DMS 273 (cell line): ENCODE data around the gene THRAP3.
A peak's percentile ranks its signal among the peaks of the same experiment; 100 is the strongest.
"Not testable (repeated sequence)": the region's sequence is repeated elsewhere in the genome, so short reads cannot be mapped to it uniquely, and the experiment has no call there.

Source experiments
- DNase-seq: peaks from one replicate; lab custom pipeline; 2025; ENCODE audit not compliant: unreplicated experiment; lab: John Stamatoyannopoulos, UW

THRAP3 gene

DNA sequence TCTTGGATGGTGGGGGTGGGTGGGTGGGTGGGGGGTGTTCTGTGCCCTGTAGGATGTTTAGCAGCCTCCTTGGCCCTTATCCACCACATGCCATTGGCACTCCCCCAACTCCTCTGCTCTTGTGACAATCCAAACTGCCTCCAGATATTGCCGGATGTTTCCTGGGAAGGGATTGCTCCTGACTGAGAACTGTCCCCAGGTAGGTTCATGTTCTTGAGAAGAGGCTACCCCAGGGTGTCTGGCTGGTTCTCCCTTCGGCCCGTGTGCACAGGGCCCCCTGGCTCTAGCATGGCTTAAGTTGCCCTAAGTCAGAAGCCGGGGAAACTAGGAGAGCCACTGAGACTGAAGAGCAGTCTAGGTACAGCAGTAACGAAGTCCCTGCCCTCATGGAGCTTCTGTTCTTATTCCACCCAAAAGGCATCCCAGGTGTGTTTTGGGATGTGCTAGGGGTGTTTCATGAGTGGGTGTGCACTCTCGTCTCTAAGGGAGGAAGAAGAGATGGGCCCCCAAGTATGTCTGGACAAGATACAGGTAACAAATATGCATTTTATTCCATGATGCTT is 19.8 kb upstream of the THRAP3 start:
- peak; percentile 79 for DNase-seq

DNA sequence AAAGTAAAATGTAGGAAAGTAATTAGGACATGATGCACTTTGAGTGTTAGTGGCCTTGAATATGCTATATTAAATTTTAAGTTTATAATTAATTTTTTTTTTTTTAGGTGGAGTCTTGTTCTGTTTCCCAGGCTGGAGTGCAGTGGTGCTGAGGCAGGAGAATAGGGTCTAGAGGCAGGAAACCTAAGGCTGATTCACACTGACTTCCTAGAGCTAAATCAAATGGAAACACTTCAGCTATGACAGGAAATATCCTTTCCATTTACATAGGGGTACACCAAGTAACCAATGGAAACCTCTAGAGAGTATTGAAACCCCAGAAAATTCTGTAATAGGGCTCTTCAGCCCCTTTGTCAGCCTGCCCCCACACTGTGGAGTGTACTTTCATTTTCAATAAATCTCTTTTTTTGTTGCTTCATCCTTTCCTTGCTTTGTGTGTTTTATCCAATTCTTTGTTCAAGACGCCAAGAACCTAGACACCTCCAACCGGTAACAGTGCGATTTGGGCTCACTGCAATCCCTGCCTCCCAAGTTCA is 17.9 kb upstream of the THRAP3 start:
- no peak for DNase-seq

DNA sequence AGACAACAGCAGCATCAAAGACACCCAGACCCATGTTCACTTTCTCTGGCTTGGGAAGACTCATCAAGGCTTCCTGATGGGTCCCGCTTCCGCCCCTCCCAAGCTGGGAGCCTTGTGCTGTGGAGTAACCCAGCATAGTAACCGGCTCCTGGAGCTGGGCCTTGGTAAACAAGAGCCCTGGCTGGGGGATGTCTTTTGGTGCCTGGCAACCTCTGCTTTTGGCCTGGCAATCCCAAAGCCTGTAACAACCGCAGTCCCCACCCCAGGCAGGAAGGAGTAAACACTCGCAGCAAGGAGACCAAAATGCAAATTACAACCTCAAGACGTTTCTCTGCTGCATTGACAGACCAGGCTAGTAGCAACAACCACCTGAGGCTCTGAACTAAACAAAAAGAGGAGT is 16.9 kb upstream of the THRAP3 start:
- peak; percentile 48 for DNase-seq

DNA sequence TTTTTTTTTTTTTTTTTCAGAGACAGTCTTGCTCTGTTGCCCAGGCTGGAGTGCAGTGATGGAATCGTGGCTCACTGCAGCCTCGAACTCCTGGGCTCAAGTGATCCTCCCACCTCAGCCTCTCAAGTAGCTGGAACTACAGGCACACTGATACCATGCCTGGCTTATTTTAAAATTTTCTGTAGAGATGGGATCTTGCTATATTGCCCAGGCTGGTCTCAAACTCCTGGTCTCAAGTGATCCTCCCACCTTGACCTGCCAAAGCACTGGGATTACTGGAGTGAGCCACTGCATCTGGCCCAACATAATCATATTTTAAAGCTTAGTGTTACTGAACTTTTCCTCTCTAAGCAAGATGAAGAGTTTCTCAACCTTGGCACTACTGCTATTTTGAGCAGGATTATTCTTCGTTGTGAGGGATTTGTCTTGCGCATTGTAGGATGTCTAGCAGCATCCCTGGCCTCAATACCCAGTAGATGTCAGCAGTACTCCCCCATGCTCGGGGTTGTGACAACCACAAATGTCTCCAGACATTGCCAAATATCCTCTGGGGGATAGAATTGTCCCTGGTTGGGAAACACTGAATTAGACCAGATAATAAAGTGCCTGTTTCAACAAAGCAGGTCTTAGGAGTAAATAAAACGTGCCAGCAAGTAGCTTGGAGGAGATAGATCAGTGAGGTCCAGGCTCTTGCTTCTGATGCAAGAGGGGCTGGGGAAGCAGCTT is 15.1 kb upstream of the THRAP3 start:
- no peak for DNase-seq

DNA sequence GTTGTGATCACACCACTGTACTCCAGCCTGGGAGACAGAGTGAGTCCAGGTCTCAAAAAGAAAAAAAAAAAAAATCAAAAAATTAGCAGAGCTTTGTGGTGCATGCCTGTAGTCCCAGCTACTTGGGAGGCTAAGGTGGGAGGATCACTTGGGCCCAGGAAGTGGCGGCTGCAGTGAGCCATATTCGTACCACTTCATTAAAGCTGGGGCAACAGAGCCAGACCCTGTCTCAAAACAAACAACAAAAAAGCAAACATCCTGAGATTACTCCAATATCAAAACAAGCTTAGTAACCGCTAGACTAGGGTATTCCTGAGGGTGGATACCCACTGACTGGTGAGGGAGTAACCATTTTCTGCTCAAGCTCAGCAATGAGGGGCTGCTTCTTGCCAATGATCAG is 12.9 kb upstream of the THRAP3 start:
- no peak for DNase-seq

DNA sequence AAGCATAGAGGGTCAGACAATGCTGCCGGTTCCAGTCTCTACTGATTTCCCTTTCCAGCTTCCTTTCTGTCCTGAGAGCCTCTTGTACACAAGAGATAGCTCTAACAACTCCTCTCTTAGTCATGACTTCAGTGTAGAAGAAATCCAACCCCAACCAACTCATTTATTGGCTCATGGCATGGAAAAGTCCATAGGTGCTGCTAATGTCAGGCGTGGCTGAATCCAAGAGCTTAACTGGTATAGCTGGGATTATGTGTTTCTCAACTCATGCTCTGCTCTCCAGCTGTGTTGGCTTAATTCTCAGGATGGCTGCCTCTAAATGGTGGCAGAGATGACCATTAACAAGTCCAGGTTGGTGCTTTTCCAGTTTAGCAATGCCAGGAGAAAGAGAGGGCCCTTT is 12.4 kb upstream of the THRAP3 start:
- DNase-seq: no peak

DNA sequence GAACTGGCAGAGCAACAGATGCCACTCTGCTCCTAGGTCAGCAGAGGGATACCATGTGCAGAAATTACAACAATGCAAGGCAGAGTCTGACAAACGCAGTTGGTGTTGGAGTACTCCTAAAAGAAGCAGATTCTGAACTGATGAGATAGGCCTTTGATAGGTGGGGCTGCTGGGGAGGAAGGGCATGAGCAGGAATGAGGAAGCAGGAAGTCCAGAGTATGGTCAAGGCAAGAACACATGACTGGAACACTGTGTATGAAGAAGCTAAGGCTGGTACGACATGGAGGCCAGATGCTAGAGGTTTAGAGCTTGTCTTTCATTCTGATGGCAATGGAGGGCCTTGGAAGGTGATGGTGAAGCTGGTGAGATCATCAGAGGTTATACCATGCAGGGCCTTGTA is 11.5 kb upstream of the THRAP3 start:
- no peak for DNase-seq

DNA sequence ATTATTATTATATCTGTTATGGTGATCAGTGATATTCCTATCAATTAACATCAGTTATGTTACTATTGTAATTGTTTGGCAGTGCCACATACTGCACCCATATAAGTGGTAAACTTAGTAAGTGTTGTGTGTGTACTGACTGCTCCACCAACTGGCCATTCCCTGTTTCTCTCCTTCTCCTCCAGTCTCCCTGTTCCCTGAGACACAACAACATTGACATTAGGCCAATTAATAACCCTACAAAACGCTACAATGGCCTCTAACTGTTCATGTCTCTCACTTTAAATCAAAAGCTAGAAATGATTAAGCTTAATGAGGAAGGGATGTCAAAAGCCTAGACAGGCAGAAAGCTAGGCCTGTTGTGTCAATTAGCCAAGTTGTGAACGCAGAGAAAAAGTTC is 6.6 kb upstream of the THRAP3 start:
- DNase-seq: peak; percentile 48

DNA sequence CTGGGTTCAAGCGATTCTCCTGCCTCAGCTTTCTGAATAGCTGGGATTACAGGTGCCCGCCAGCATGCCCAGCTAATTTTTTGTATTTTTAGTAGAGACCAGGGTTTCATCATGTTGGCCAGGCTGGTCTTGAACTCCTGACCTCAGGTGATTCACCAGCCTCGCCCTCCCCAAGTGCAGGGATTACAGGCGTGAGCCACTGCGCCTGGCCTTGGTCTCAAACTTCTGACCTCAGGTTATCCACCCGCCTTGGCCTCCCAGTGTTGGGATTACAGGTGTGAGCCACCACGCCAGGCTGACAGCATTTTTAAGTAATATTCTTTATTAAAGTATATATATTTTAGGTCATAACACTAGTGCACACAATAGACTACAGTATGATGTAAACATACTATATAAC is 2.3 kb upstream of the THRAP3 start:
- not testable (repeated sequence) for DNase-seq

DNA sequence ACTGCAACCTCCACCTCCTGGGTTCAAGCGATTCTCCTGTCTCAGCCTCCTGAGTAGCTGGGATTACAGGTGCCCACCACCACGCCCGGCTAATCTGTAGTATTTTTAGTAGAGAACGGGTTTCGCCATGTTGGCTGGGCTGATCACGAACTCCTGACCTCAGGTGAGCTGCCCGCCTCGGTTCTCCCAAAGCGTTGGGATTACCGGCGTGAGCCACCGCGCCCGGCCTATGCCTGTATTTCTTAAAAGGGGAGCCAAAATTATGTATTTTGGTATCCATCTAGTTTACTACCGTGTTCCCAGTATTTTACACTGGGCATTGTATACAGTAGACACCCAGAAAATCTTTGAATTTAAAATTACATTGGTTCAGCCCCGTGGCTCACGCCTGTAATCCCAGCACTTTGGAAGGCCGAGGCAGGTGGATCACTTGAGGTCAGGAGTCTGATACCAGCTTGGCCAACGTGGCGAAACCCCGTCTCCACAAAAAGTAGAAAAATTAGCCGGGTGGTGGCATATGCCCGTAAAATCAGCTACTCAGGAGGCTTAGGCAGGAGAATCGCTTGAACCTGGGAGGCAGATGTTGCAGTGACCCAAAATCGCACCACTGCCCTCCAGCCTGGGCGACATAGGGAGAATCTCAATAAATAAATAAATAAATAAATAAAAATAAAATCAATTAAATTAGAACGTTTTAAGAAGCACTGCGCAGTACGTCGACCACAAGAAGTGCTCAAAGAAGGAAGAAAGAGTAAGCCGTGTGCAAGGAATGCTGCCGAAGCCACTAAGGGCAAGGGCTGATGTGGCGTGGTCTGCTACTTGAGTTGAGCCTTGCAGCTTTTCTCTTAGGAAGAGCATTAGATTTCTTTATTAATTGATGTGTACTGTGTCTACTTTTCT is 1.5 kb upstream of the THRAP3 start:
- no peak for DNase-seq

DNA sequence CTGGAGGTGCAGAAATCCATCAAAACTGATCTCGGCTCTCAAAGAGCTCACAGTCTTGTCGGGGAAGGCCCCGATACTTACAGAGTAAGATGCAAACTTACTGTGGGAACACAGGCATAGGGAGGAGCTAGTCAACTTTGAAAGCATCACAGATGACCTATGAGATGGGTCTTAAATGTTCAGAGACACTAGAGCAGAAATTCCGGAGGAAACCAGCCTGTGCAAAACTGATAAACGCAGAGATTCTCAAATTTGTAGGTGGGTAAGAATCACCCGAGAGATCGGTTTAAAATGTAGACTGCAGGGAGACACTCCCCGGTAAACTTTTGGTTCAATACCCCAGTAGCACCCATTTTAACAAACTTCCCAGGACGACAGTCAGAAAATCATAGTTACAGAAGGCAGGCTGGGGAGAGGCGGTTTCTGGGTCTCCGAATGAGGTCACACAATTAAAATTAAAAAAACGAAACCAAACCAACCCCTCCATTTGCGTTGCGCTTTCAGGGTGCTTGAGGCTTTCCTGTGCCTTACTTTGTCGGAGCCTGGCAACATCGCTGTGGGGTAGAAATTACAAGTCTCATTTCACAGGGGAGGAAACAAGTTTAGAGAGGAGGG is 755 bp upstream of the THRAP3 start:
- DNase-seq: peak; percentile 61

DNA sequence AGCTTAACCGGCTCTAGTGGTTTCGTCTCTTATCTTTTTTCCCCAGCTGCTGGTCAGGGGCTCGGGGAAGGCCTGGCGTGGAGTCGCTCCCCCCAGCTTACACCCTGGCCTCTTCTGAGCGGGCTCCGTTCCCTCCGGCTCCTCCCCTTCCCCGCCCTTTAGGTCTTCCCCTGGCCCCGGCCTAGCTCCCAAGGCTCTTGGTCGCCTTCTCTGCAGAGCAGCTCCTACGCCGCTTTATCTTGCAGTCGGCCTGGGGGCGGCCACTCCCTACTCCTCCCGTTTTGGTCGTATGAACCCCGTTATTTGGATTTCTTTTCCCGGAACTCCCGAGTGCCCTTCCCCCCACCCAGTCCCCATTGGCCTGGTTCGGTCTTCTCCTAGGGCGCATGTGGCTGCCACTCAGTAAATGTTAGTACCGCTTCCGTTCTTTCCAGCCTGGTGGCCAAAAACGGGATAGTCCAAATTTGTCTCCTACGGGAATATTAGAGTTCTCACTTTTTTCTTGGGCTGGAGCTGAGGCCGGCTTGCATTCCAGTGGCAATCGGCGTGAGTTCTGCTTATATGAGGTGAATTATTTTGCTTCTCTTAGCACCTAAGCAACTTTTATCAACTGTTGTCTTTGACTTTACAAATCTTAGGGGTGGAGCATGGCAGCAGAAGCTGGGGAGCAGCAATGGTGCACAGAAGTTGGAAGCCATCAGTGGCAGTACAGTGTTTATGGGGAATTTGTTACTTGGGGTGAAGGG is 467 bp downstream of the THRAP3 start:
- DNase-seq: peak; percentile 95

DNA sequence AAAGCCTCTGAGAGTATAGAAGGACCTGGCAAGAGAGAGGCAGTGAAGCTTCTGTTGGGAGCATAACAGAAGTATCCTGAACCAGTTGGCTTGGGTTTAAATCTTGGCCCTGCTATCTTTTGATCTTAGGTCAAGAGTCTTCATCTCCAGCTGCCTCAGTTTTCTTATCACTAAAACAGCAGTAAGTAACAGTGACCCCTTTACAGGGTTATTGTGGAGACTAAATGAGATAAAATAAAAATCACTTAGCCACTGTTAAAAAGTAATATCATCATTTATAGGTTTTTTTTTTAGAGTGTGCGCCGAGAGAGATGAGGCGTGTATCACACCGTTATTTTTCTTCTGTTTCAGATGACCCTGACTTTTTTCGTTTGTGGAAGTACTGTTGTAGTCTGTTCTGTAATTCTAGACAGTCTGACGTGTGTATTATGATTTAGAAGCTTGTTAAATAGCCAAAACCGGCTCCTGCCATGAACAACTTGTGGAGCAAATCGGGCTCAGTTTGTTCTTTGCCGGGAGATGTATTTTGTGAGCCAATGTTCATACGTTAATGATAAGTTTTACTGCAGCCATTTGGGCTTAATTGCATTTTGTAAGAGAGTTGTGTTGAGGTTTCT is 1.1 kb downstream of the THRAP3 start:
- DNase-seq: peak; percentile 47

DNA sequence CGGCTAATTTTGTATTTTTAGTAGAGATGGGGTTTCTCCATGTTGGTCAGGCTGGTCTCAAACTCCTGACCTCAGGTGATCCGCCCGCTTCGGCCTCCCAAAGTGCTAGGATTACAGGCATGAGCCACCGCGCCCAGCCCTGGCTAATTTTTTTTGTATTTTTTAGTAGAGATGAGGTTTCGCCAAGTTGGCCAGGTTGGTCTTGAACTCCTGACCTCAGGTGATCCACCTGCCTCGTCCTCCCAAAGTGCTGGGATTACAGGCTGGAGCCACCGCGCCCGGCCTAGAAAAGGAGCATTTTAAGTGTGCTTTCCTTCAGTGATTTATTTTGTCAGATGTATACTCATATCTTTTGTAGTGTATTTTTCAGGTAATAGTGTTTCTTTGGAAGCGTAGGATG is 6.0 kb downstream of the THRAP3 start:
- DNase-seq: not testable (repeated sequence)

DNA sequence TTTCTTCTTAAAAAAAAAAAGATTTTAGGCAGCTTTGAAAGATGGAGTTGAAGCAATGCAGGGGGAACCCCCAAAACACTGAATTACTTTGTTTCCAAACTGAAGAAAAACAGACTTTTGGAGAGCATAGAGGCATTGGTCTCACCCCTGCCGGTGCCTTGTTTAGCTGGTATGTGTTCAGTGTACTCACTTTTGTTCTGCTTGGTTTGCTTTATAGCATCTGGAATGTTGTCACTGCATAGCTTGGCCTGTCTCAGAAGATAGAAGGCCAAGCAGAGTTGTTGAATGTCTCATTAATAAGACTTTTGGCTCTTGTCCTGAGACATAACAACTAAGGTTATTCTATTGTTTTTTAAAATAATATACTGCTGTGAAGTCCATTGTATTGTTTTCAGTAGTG is 6.9 kb downstream of the THRAP3 start:
- DNase-seq: no peak

DNA sequence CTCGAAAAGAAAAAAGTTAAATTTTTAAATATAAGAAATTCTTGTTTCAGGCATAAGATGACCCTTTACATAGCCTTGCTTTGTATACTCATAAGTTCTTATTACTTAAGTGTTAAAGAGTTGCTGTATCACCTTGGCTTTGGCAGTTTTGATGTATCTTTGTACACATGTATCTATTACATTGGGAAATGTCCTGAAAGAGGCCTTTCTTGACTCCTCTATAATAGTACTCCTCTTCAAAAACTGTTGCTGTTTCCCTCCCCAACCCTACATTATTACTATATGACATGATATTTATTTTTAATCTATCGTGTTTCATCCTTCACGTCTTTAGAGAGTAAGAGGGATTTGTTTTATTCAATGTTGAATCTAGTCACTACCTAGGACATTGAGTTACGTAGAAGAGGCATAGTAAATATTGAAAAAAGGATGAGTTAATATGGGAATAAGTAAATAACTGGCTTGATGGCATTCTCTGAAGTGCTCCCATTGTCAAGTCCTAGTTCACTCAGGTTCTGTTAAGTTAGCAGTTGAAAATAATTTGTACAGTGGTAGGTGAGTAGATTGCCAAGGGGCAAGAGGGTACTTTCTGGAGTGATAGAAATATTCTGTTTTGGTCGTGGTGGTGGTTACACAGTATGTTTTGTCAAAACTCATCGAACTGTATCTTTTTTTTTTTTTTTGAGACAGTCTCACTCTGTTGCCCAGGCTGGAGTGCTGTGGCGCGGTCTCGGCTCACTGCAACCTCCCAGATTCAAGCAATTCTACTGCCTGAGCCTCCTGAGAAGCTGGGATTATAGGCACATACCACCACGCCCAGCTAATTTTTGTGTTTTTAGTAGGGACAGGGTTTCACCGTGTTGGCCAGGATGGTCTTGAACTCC is 8.2 kb downstream of the THRAP3 start:
- DNase-seq: no peak

DNA sequence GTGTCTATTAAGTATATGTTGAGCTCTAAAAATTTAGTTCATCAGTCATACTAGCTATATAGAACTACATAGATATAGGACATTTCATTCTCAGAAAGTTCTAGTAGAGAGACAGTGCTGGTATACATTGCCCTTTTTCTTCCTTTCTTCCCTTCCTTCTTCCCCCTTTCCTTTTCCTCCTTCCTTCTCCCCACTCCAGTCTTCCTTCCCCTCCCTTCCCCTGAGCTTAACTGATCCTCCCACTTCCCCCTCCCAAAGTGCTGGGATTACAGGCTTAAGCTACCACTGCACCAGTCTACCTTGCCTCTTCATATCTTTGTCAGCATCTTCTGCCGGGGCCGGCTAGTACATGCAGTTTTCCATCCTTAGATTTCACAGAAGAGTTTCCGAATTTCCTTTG is 12.1 kb downstream of the THRAP3 start:
- no peak for DNase-seq

DNA sequence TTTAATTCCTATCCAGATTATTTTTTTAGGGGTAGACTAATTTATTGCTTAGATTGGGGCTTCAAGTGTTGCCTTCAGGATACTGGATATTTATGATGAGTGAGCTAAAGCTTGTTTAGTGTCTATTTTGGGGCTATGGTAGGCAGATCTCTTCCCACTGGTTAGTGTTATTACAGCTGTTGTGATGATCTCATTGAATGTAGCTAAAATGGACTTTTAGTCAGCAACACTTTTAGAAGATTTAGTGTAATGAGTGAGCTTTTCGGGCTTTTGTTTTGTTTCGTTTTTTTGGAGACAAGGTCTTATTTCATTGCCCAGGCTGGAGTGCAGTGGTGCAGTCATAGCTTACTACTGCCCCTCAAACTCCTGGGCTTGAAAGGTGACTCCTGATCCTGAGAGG is 14.2 kb downstream of the THRAP3 start:
- DNase-seq: no peak

DNA sequence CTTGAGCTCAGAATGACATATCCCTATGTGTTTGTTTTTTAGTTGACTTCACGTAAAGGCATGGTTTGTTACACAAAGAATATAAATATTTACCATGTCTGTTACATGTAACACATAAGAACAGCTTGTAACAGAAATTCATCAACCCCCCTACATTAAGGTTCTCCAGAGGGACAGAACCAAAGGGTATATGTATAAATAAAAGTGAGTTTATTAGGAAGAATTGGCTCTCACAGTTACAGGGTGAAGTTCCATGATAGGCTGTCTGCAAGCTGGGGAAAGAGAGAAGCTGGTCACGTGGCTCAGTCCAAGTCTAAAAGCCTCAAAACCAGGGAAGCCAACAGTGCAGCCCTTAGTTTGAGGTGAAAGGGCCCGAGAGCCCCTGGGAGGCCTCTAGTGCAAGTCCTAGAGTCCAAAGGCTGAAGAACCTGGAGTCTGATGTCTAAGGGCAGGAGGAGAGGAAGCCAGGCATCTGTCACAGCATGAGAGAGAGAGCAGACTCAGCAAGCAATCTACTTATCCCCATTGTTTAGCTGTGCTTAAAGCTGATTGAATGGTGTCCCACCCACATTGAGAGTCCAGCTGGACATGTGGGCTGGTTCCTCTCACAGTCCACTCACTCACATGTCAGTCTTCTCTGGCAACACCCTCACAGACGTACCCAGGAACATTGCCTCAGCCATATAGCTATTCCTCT is 15.8 kb downstream of the THRAP3 start:
- no peak for DNase-seq
